ENCODE measurements around the gene MAEA. TPM values are rescaled to one million over a fixed set of nuclear protein-coding genes. Genes with fewer than 3 reads are reported as not detected.

MAEA gene
- total RNA-seq, 2 donors from 2014 or later, result 65.8 to 124 TPM

GRCh38 chr4:1299301-1299860 is 9.7 kb downstream of the MAEA start:
- Histone ChIP-seq H3K27ac (no peak overlapping the region), H3K4me1 (no peaks in the 10 kb centered on the region), H3K9ac (ENCODE audit: low read depth in 2 of 2, low read length in 2 of 2) (no peak overlapping the region), H3K4me3 (no peak overlapping the region), H3K9me3 (no peaks in the 10 kb centered on the region), H3K36me3 (no peaks in the 10 kb centered on the region), H3K27me3 (no peaks in the 10 kb centered on the region)
- no peak for DNase-seq
- intact Hi-C loops (cut with DNase I), result loop anchor here (10.0 kb wide), 1 partner anchor 45 kb away; the partner anchor contains the start of gene UVSSA
- TF ChIP-seq CTCF (IDR thresholded peaks at IDR 0.05), result no peak

GRCh38 chr4:1300466-1301455 is 11.1 kb downstream of the MAEA start:
- DNase-seq, result no peak
- H3K27ac ChIP-seq, result peak overlapping the region; percentile 57
- TF ChIP-seq CTCF (IDR thresholded peaks at IDR 0.05), result no peak
- intact Hi-C loops (cut with DNase I), result no loop called here
- no peaks in the 10 kb centered on the region for H3K27me3 ChIP-seq
- H3K9ac ChIP-seq (ENCODE audit: low read depth in 2 of 2, low read length in 2 of 2), result no peak overlapping the region
- H3K9me3 ChIP-seq, result no peaks in the 10 kb centered on the region
- H3K4me1 ChIP-seq, result peaks cover 10% of the 10 kb centered on the region
- no peak overlapping the region for H3K4me3 ChIP-seq
- no peaks in the 10 kb centered on the region for H3K36me3 ChIP-seq

GRCh38 chr4:1302159-1302558 is 12.5 kb downstream of the MAEA start:
- Histone ChIP-seq H3K4me1 (peaks cover 11% of the 10 kb centered on the region), H3K27ac (no peak overlapping the region), H3K27me3 (no peaks in the 10 kb centered on the region), H3K9me3 (no peaks in the 10 kb centered on the region), H3K36me3 (no peaks in the 10 kb centered on the region), H3K9ac (ENCODE audit: low read depth in 2 of 2, low read length in 2 of 2) (no peak overlapping the region), H3K4me3 (no peak overlapping the region)
- TF ChIP-seq CTCF (IDR thresholded peaks at IDR 0.05), result no peak
- DNase-seq, result no peak
- intact Hi-C loops (cut with DNase I), result no loop called here

- peak overlapping the region; percentile 69 for H3K27ac ChIP-seq
- peaks cover 11% of the 10 kb centered on the region for H3K4me1 ChIP-seq
- no peaks in the 10 kb centered on the region for H3K27me3 ChIP-seq
- TF ChIP-seq CTCF (IDR thresholded peaks at IDR 0.05), result no peak
- H3K36me3 ChIP-seq, result no peaks in the 10 kb centered on the region
- no peak overlapping the region for H3K4me3 ChIP-seq
- no peak for DNase-seq
- intact Hi-C loops (cut with DNase I), result no loop called here
- H3K9ac ChIP-seq (ENCODE audit: low read depth in 2 of 2, low read length in 2 of 2), result no peak overlapping the region
- no peaks in the 10 kb centered on the region for H3K9me3 ChIP-seq
Observed at GRCh38 chr4:1305261-1305711, 15.6 kb downstream of the MAEA start.

GRCh38 chr4:1305781-1306455 is 16.2 kb downstream of the MAEA start:
- H3K9me3 ChIP-seq, result no peaks in the 10 kb centered on the region
- DNase-seq, result peak; percentile 77
- intact Hi-C loops (cut with DNase I), result no loop called here
- no peak overlapping the region for H3K9ac ChIP-seq (ENCODE audit: low read depth in 2 of 2, low read length in 2 of 2)
- TF ChIP-seq CTCF (IDR thresholded peaks at IDR 0.05), result no peak
- H3K36me3 ChIP-seq, result no peaks in the 10 kb centered on the region
- no peak overlapping the region for H3K4me3 ChIP-seq
- H3K27me3 ChIP-seq, result no peaks in the 10 kb centered on the region
- H3K27ac ChIP-seq, result peak overlapping the region; percentile 69
- peaks cover 11% of the 10 kb centered on the region for H3K4me1 ChIP-seq
